HG03575 (cell line): ENCODE data around the gene FAM163A.
"Not testable (repeated sequence)": the region's sequence is repeated elsewhere in the genome, so short reads cannot be mapped to it uniquely, and the experiment has no call there.

Experiments used
- ATAC-seq: cut with Tn5 transposase; IDR thresholded peaks from one replicate; pipeline ENCODE4 v1.9.1; 2021; ENCODE audit not compliant: unreplicated experiment, insufficient number of reproducible peaks, low FRiP score; ENCODE audit errors: extremely low read depth

The FAM163A gene

GRCh38 chr1:179742717-179743678 is at the start of gene FAM163A:
TSS of gene FAM163A (plus strand) at chr1:179743291. CDS start at chr1:179813098, 69,807 bp downstream.
- no peak for ATAC-seq

DNA sequence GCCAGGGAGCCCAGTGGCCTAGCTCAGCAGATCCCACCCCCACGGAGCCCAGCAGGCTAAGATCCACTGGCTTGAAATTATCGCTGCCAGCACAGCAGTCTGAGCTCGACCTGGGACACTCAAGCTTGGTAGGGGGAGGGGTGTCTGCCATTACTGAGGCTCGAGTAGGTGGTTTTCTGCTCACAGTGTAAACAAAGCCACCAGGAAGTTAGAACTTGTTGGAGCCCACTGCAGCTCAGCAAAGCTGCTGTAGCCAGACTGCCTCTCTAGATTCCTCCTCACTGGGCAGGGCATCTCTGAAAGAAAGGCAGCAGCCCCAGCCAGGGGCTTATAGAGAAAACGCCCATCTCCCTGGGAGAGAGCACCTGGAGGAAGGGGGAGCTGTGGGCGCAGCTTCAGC is 48.6 kb upstream of the FAM163A start:
- ATAC-seq = not testable (repeated sequence)

- ATAC-seq = no peak
These were observed 40.0 kb upstream of the FAM163A start for GRCh38 chr1:179702946-179703539.

DNA sequence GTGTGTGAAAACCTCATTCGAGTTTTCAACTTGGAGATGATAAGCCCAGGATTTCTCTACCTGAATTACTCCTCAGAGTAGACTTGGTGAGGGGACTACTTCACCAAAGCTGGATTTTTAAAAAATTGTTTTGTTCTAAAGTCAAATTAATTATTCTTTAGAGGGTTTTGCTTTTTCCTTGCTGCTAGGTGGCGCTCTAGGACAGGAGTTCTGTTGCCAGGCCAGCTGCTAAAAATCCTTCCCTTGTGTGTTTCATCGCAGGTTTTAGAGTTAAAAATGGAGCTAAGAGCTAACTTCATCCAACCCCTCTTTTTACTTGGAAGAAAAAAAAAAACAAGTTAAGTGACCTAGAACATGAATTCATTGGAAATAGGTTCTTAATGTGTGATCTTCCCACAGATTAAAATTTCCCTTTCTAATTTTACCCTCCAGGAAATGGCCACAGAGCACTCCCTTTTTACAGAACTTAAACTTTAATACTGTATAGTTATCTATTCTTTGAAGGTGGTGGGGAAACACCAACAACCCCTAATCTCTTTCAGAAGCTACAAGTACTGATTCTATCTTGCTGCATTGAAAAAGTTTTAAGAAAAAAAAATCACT is 36.7 kb upstream of the FAM163A start:
- ATAC-seq = no peak

- ATAC-seq = no peak
These were observed 35.7 kb upstream of the FAM163A start for GRCh38 chr1:179707406-179707805.

GRCh38 chr1:179708434-179709195 is 34.5 kb upstream of the FAM163A start:
- no peak for ATAC-seq

DNA sequence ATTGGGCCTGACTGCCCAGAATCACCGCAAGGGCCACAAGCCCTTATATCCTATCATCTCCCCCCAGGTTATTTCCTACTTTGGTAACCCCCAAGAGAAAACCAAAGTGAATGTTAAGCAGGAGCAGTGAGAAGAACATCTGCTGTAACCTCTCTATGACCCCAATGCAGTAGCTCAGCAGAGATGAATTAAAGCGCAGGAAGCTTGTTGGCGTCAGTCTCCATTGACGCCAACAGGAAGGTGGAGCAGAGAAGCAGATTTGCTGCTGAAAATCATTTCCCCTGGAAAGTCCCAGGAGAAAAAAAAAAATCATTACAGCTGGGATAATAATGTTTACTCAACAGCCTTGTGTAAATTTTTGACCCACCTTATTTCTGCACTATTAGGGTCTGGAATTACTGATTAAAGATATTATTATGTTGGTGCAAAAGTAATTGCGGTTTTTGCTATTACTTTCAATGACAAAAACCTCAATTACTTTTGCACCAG is 33.2 kb upstream of the FAM163A start:
- no peak for ATAC-seq

- no peak for ATAC-seq
These were observed 28.9 kb upstream of the FAM163A start for GRCh38 chr1:179714159-179714558.

- no peak for ATAC-seq
These were observed 28.5 kb upstream of the FAM163A start for GRCh38 chr1:179714623-179715022.

DNA sequence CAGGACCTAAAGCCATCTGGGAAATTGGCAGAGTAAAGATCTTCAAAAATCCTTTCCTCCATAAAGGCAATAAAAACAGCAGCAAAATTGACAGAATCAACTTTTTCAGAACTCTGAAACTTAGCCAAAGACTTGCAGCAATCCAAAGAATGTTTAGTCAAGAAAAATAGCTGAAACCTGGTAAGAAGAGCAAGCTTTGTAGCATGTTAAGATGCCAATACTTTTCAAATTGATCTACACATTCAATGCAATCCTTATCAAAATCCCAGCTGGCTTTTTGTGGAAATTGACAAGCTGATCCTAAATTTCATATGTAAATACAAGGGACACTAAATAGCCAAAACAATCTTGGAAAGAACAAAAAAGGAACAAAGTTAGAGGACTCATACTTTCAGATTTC is 23.8 kb upstream of the FAM163A start:
- no peak for ATAC-seq

- ATAC-seq = no peak
These were observed 14.8 kb upstream of the FAM163A start for GRCh38 chr1:179728271-179728670.

DNA sequence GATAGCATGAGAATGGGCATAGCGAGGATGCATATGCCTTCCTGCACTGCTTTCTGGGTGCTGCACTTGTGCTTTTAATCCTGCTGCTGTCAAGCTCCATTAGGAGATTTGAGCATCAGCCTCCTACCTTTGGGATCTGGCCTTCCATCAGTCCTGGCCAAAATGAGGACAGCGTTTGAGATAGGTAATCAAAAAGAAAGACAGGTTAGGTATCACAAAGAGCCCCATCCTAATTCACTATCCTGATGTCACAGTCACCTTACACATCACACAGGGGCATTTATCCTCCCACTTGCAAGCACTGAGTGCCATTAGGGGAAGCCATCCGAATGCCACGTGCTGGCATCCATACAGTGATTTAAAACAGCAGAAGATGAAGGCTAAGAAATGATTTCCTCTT is 13.2 kb upstream of the FAM163A start:
- no peak for ATAC-seq

DNA sequence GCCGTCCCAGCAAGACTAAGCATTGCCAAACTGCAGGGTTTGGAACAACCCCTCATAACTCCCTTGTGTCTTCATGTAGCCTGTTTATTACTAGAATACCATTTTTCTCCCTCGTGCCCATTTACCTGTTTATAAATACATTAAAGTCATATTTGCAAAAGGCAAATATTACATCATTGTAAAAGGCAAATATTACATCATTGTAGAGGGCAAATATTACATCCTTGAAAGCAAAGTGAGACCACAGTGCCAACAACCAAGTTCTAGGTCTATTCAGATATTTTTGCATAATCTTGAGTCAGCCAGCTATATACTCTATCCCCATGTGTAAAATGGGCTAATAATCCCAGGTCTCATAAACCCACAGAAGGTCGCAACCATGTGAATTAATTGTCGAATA is 11.4 kb upstream of the FAM163A start:
- ATAC-seq = no peak

DNA sequence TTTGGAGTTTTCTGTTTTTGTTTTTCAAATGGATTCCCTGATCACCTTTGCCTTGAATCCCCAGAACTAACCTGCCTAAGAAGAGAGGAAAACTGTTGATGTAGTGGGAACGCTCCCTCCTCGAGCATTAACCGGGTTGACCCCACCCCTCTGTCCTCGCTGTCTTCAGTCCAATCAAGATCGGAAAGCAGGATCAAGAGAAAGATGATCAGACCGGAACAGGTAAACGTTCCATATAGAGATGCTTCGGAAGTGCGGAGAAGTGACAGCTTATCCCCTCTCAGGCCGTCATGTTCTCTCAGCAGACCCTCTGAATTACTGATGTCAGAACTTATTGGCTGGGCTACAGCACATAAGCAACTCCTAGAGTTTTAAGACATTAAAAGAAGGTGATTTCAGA is 800 bp upstream of the FAM163A start:
- ATAC-seq = no peak

DNA sequence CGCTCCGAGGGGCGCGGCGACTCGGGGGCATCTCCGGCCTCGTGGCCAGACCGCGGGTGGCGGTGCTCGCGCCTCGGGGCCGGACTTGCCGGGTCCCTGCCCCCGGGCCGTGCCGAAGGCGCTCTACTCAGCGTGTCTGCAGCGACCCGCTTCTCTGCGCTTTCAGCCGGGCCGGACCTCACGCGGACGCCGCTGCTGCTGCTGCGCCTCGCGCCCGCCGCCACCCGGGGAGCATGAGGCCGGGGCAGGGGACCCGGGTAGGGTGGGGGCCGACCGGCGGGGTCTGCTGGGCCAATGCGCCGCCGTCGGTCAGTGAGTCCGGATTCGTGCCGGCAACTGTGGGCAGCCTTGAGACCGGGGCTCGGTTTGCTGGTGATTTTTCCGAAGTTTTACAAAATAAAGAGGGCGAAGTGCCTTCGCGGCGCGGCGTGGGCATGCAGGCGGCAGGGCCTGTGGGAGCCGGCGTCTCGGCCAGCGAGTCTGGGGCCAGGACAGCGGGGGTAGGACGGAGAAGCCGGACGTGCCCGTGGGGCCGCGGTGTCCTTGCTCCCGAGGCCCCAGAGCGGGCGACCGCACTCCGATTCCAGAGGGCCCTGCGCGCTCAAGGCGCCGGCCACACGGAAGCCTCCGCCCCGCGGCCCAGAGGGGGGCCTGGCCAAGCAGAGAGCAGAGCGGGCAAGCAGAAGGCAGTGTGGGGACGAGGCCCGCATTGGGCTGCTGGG is 749 bp downstream of the FAM163A start:
- no peak for ATAC-seq

DNA sequence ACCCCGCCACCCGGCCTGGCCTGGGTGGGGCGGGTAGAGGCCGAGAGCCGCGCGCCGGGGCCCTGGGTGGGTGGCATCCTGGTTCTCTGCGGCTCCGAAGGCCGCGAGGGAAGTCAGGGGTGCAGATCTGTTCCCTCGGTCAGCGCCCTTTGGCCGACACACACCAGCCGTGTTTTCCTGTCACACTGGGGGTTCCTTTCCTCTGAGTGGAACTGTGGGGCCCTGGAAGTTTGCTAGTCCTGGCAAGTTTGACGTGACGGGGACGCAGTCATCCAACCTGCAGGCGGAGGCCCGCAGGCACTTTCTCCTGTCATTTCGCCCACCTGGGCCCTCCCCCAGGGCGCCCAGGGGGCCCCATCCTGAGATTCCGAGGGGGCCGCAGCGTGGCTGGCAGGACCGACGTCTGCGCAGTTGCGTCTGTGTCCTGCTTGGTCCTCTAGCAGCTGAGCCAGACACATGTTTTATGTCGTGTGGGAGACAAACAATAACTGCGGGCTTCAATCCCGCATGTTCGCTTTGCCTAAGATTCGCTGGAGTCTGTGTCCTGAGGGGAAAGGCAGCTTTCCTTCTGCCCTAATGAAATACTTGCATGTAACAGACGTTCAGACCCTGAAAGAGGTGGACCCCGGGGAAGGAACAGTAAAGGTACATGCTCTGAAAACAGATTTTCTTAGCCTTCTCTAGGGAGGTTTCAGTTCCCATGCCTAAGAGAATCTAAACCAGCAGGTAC is 1.5 kb downstream of the FAM163A start:
- no peak for ATAC-seq

DNA sequence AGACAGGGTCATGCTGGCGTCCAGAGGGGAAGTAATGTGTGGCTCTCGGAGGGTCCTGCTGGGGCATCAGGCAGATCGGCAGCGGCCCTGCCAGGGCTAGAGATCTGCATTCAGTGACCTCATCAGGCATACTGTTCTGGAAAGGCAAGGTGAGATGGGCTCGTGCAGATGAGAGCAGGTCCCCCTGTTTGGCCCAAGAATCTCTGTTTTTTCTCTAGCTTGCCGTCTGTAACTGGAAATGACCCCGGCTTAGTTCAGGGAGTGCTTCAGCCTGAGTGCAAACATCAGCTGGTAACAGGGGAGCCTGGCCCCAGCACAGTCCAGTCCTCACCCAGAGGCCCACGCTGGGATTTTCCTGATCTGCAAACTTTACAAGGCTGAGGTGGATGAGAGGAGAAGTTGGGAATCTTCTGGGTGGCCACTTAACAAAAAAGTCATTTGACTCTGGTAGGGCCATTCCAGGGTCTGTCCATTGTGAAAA is 2.1 kb downstream of the FAM163A start:
- ATAC-seq = no peak

DNA sequence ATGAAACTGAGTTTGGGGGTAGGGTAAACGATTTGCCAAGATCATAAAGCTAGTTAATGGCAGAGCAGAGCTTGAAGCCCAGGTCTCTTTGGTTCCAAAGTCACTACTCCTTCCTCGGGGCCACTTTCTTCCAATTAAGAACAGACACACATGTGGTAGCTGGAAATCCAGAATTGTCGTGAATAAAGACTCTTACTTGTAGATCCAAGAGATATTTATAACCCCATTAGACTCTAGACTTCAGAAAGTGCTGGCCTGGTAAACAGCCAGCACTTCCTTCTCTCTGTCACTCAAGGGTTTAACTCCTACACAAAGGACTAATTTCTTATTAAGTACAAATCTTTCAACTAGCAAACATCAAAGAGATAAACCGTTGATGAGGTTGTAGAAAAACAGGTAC is 2.7 kb downstream of the FAM163A start:
- no peak for ATAC-seq
